SK-N-SH treated with all-trans-retinoic acid at 6 μM for 48 hours (cell line): Measurements from ENCODE around the gene PLXDC2.

ENCODE experiments used
- ATAC-seq: fragments of 200-7000 bp; cut with Tn5 transposase; 3 replicates; pipeline ENCODE4 v1.9.1; 2020; ENCODE audit warnings: mild to moderate bottlenecking, moderate library complexity
- ARNTL ChIP-seq: fragments of 450-650 bp; formaldehyde crosslinking; IDR thresholded peaks from 2 replicates; pipeline ENCODE4 v1.5.0; 2020; ENCODE audit warnings: low read depth, mild to moderate bottlenecking, moderate library complexity, borderline replicate concordance
- CREB5 ChIP-seq: fragments of 250-450 bp; sonication (Bioruptor Pico); IDR thresholded peaks from 2 replicates; pipeline ENCODE4 v1.5.1; 2020; ENCODE audit warnings: low read depth, mild to moderate bottlenecking, moderate library complexity
- CSDC2 ChIP-seq: fragments of 250-450 bp; sonication (Bioruptor Pico); IDR thresholded peaks from 2 replicates; pipeline ENCODE4 v1.5.0; 2020; ENCODE audit warnings: mild to moderate bottlenecking, moderate library complexity
- ESRRG ChIP-seq: fragments of 250-450 bp; sonication (Bioruptor Pico); IDR thresholded peaks from 2 replicates; pipeline ENCODE4 v1.6.1; 2021; ENCODE audit warnings: mild to moderate bottlenecking
- GLIS3 ChIP-seq: fragments of 250-450 bp; sonication (Bioruptor Pico); IDR thresholded peaks from 2 replicates; pipeline ENCODE4 v1.5.0; 2020; ENCODE audit warnings: mild to moderate bottlenecking, moderate library complexity
- OSR1 ChIP-seq: fragments of 250-450 bp; sonication (Bioruptor Pico); IDR thresholded peaks from 2 replicates; pipeline ENCODE4 v1.8.0; 2022; ENCODE audit warnings: moderate library complexity, mild to moderate bottlenecking, inconsistent platforms
- PATZ1 ChIP-seq: fragments of 250-450 bp; sonication (Bioruptor Pico); IDR thresholded peaks from 2 replicates; pipeline ENCODE4 v1.8.0; 2020; ENCODE audit warnings: mild to moderate bottlenecking, moderate library complexity, borderline replicate concordance
- PPARA ChIP-seq: fragments of 250-450 bp; sonication (Bioruptor Pico); IDR thresholded peaks from 2 replicates; pipeline ENCODE4 v1.5.0; 2020; ENCODE audit warnings: mild to moderate bottlenecking, borderline replicate concordance
- RARB ChIP-seq: fragments of 250-450 bp; sonication (Bioruptor Pico); IDR thresholded peaks from 2 replicates; pipeline ENCODE4 v1.8.0; 2021; ENCODE audit warnings: mild to moderate bottlenecking, moderate library complexity
- SNAI2 ChIP-seq: fragments of 250-450 bp; sonication (Bioruptor Pico); IDR thresholded peaks from 2 replicates; pipeline ENCODE4 v1.5.0; 2020; ENCODE audit warnings: mild to moderate bottlenecking, moderate library complexity
- TCF4 ChIP-seq: fragments of 250-450 bp; sonication (Bioruptor Pico); IDR thresholded peaks from 2 replicates; pipeline ENCODE4 v1.8.0; 2021; ENCODE audit warnings: mild to moderate bottlenecking, moderate library complexity, borderline replicate concordance
- TOX ChIP-seq: fragments of 250-450 bp; sonication (Bioruptor Pico); IDR thresholded peaks from 2 replicates; pipeline ENCODE4 v1.8.0; 2021; ENCODE audit warnings: mild to moderate bottlenecking, moderate library complexity, borderline replicate concordance
- ZC3H10 ChIP-seq: fragments of 250-450 bp; sonication (Bioruptor Pico); IDR thresholded peaks from 2 replicates; pipeline ENCODE4 v1.5.1; 2021; ENCODE audit warnings: mild to moderate bottlenecking, moderate library complexity
- ZFP3 ChIP-seq: fragments of 250-450 bp; sonication (Bioruptor Pico); IDR thresholded peaks from 2 replicates; pipeline ENCODE4 v1.5.0; 2020; ENCODE audit warnings: mild to moderate bottlenecking, moderate library complexity
- ZFP30 ChIP-seq: fragments of 450-650 bp; formaldehyde crosslinking; IDR thresholded peaks from 2 replicates; pipeline ENCODE4 v1.5.0; 2022; ENCODE audit warnings: mild to moderate bottlenecking, moderate library complexity
- ZNF565 ChIP-seq: fragments of 450-650 bp; formaldehyde crosslinking; conservative IDR thresholded peaks from 2 replicates; pipeline ENCODE4 v1.5.0; 2020; ENCODE audit warnings: low read depth, mild to moderate bottlenecking, moderate library complexity
- ZNF70 ChIP-seq: fragments of 450-650 bp; formaldehyde crosslinking; IDR thresholded peaks from 2 replicates; pipeline ENCODE4 v1.5.0; 2020; ENCODE audit warnings: mild to moderate bottlenecking, moderate library complexity
- ZNF8 ChIP-seq: fragments of 450-650 bp; formaldehyde crosslinking; IDR thresholded peaks from 2 replicates; pipeline ENCODE4 v1.5.0; 2020; ENCODE audit warnings: mild to moderate bottlenecking, moderate library complexity
- TF ChIP-seq, protein P1 (sequence below): fragments of 250-450 bp; sonication (Bioruptor Pico); IDR thresholded peaks from 2 replicates; pipeline ENCODE4 v1.5.1; 2021; ENCODE audit warnings: mild to moderate bottlenecking, moderate library complexity
- TF ChIP-seq, protein P2 (sequence below): fragments of 250-450 bp; sonication (Bioruptor Pico); IDR thresholded peaks from 2 replicates; pipeline ENCODE4 v1.5.0; 2020; ENCODE audit warnings: mild to moderate bottlenecking, moderate library complexity
- TF ChIP-seq, protein P3 (sequence below): fragments of 250-450 bp; sonication (Bioruptor Pico); IDR thresholded peaks from 2 replicates; pipeline ENCODE4 v1.8.0; 2021; ENCODE audit warnings: low read depth, mild to moderate bottlenecking, moderate library complexity, borderline replicate concordance

PLXDC2 gene

GRCh38 chr10:20156511-20156910 lies 340.3 kb downstream of the PLXDC2 start (continued):
- TF ChIP-seq, protein P1, sequence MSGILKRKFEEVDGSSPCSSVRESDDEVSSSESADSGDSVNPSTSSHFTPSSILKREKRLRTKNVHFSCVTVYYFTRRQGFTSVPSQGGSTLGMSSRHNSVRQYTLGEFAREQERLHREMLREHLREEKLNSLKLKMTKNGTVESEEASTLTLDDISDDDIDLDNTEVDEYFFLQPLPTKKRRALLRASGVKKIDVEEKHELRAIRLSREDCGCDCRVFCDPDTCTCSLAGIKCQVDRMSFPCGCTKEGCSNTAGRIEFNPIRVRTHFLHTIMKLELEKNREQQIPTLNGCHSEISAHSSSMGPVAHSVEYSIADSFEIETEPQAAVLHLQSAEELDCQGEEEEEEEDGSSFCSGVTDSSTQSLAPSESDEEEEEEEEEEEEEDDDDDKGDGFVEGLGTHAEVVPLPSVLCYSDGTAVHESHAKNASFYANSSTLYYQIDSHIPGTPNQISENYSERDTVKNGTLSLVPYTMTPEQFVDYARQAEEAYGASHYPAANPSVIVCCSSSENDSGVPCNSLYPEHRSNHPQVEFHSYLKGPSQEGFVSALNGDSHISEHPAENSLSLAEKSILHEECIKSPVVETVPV (CRISPR knock-in tag) = no peak
- TF ChIP-seq RARB (CRISPR knock-in tag) = no peak
- TF ChIP-seq, protein P2, sequence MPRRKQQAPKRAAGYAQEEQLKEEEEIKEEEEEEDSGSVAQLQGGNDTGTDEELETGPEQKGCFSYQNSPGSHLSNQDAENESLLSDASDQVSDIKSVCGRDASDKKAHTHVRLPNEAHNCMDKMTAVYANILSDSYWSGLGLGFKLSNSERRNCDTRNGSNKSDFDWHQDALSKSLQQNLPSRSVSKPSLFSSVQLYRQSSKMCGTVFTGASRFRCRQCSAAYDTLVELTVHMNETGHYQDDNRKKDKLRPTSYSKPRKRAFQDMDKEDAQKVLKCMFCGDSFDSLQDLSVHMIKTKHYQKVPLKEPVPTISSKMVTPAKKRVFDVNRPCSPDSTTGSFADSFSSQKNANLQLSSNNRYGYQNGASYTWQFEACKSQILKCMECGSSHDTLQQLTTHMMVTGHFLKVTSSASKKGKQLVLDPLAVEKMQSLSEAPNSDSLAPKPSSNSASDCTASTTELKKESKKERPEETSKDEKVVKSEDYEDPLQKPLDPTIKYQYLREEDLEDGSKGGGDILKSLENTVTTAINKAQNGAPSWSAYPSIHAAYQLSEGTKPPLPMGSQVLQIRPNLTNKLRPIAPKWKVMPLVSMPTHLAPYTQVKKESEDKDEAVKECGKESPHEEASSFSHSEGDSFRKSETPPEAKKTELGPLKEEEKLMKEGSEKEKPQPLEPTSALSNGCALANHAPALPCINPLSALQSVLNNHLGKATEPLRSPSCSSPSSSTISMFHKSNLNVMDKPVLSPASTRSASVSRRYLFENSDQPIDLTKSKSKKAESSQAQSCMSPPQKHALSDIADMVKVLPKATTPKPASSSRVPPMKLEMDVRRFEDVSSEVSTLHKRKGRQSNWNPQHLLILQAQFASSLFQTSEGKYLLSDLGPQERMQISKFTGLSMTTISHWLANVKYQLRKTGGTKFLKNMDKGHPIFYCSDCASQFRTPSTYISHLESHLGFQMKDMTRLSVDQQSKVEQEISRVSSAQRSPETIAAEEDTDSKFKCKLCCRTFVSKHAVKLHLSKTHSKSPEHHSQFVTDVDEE (CRISPR knock-in tag) = no peak
- TF ChIP-seq ZC3H10 (CRISPR knock-in tag) = no peak
- TF ChIP-seq GLIS3 (CRISPR knock-in tag) = no peak
- TF ChIP-seq TCF4 (CRISPR knock-in tag) = no peak

DNA sequence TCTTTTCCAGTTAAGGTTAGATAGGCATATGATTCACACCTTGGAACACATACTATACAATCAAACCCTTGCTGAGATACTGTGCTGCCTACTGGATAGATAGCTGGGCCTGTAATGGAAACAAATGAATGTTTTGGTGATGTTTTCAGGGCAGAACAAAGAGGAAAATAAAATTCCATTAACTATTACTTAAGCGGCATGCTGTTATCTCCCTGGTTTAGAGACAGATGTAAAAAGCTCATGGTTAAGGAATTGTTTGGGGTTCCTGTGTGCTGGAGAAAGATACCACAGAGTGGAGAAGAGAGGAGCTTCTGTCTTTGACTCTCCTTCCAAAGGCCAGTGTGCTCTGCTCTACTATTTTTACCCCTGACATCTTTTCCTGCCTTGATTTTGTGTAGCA lies 341.1 kb downstream of the PLXDC2 start:
- TF ChIP-seq ZC3H10 (CRISPR knock-in tag) = no peak
- no peak for TF ChIP-seq TOX (CRISPR knock-in tag)
- no peak for TF ChIP-seq ZNF565
- TF ChIP-seq ZFP3 = no peak
- TF ChIP-seq CSDC2 (CRISPR knock-in tag) = no peak
- no peak for TF ChIP-seq ZNF70
- no peak for TF ChIP-seq ZNF8 (CRISPR knock-in tag)
- ATAC-seq = no peak

DNA sequence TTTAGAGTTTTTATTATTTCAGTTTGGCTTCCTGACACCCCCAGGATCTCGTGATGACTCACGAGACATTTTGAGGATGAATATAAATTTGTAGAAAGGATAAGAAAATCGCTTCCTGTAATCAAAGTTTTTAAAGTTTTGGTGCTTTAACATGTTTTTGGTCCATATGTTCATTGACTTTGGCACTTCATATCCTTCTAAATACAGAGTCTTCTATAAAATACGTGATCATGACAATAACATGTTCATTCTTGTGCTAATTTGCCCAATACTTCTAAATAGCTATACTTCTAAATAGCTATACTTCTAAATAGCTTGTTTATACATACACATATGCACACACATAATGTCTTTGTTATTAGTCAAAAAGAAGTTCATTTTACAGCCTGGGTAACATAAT lies 341.9 kb downstream of the PLXDC2 start:
- ATAC-seq = no peak

DNA sequence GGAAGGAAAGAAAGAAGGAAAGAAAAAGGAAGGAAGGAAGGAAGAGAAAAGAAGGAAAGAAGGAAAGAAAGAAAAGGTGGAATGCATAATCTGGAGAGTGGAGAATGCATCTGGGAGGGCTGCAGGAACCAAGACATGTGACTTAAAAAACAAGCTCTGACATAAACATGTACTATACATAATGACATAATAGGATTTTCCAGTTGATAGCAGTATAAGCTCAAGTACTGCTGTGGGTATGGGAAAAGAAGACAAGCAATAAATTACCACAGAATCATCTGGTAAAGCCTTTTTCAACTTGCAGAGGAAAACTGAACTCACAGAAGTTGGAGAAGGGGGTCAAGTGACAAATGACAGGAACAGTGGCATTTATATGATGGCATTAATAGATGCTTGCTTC lies 345.9 kb downstream of the PLXDC2 start:
- no peak for ATAC-seq
- TF ChIP-seq RARB (CRISPR knock-in tag) = no peak
- TF ChIP-seq TCF4 (CRISPR knock-in tag) = no peak
- TF ChIP-seq ZNF8 (CRISPR knock-in tag) = no peak
- no peak for TF ChIP-seq ARNTL
- TF ChIP-seq, protein P1 (CRISPR knock-in tag) = no peak
- TF ChIP-seq, protein P3, sequence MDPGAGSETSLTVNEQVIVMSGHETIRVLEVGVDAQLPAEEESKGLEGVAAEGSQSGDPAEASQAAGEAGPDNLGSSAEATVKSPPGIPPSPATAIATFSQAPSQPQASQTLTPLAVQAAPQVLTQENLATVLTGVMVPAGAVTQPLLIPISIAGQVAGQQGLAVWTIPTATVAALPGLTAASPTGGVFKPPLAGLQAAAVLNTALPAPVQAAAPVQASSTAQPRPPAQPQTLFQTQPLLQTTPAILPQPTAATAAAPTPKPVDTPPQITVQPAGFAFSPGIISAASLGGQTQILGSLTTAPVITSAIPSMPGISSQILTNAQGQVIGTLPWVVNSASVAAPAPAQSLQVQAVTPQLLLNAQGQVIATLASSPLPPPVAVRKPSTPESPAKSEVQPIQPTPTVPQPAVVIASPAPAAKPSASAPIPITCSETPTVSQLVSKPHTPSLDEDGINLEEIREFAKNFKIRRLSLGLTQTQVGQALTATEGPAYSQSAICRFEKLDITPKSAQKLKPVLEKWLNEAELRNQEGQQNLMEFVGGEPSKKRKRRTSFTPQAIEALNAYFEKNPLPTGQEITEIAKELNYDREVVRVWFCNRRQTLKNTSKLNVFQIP (CRISPR knock-in tag) = no peak
- no peak for TF ChIP-seq ESRRG (CRISPR knock-in tag)
- no peak for TF ChIP-seq CREB5 (CRISPR knock-in tag)
- no peak for TF ChIP-seq PPARA (CRISPR knock-in tag)
- no peak for TF ChIP-seq TOX (CRISPR knock-in tag)
- TF ChIP-seq ZNF70 = no peak

More for the DNA sequence above, 341.9 kb downstream of the PLXDC2 start:
- TF ChIP-seq OSR1 (CRISPR knock-in tag) (no peak), PATZ1 (CRISPR knock-in tag) (no peak), CSDC2 (CRISPR knock-in tag) (no peak), SNAI2 (CRISPR knock-in tag) (no peak), ZFP30 (CRISPR knock-in tag) (no peak)
- TF ChIP-seq, protein P2 (CRISPR knock-in tag) = no peak
